GM19324 (cell line): ENCODE results near the gene MBOAT2.
"Not testable (repeated sequence)": the region's sequence is repeated elsewhere in the genome, so short reads cannot be mapped to it uniquely, and the experiment has no call there.

Experiments used
- ATAC-seq: cut with Tn5 transposase; IDR thresholded peaks from one replicate; pipeline ENCODE4 v1.9.1; 2021; ENCODE audit warnings: mild to moderate bottlenecking, moderate library complexity; ENCODE audit not compliant: unreplicated experiment, low FRiP score

The MBOAT2 gene

DNA sequence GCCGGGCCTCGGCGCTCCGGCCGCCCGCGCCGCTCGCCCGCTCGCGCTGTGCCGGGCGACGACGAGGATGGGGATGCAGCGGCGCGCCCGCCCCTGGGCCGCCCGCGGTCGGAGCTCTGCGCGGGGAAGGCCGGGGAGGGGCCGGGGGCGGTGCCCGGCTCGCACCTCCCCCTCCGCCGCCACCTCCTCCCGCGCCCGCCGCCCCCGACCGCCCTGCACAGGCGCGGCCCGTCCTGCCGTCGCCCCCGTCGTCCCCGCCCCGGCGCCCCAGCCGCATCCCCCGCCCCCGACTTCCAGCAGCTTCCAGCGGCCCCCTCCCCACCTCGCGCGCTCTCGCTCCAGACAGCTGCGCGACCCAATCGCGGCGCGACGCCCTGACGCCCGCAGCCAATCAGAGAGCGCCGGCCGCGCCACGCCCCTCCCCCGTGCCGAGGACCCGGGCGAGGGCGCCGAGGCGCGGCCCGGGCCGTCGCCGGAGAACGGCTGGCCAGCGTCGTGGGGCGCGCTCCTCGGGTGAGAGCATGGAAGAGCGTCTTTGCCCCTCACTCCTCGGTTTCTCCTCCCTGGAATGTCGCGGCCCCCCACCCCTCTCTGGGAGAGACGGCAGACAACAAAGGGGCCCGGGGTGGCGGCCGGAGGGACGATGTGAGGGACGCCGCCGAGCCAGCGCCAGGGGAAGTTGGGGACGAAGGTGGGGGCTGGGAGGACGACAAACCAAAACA, at the start of gene MBOAT2:
Gene MBOAT2 (minus strand): TSS at position 69 of the 722 bp plus-strand sequence. CDS start 70 bp downstream, outside the sequence.
- ATAC-seq = peak; percentile 91

- no peak for ATAC-seq
These were observed 49.5 kb upstream of the MBOAT2 start for GRCh38 chr2:9052821-9053533.

- ATAC-seq = not testable (repeated sequence)
These were observed 48.0 kb upstream of the MBOAT2 start for GRCh38 chr2:9051451-9051850.

GRCh38 chr2:9050122-9050809, 46.8 kb upstream of the MBOAT2 start:
- ATAC-seq = no peak

DNA sequence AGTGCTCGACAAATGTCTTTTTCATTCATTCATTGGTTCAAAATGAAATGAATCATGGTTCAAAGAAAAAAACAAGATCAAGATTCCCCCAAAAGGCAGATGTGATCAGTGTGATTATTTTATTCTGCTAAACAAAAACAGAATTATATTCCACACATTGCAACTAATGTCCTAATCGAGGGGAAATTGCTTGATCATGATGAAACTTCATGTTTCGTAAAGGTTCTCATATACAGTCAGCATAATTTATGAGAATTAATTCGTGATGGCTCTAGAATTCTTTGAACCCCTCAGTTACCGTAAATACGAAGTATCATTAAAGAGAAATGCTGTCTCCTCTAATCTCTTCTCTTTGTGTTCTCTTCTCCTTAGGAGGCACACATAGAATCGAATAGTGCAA, 42.1 kb upstream of the MBOAT2 start:
- no peak for ATAC-seq

DNA sequence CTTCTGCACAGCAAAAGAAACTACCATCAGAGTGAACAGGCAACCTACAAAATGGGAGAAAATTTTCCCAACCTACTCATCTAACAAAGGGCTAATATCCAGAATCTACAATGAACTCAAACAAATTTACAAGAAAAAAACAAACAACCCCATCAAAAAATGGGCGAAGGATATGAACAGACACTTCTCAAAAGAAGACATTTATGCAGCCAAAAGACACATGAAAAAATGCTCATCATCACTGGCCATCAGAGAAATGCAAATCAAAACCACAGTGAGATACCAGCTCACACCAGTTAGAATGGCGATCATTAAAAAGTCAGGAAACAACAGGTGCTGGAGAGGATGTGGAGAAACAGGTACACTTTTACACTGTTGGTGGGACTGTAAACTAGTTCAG, 40.0 kb upstream of the MBOAT2 start:
- not testable (repeated sequence) for ATAC-seq

DNA sequence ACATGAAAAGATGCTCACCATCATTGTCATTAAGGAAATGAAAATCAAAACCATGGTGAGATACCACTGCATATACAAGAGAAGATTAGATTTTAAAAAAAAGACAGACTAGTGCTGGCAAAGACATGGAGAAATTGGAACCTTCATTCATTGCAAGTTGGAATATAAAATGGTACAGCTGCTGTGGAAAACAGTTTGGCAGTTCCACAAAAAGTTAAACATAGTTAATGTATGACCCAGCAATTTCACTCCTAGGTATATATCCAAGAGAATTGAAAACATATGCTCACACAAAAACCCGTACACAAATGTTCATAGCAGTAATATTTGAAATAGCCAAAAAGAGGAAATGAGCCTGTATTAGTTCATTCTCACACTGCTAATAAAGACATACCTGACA, 33.7 kb upstream of the MBOAT2 start:
- no peak for ATAC-seq

- ATAC-seq = no peak
These were observed 30.1 kb upstream of the MBOAT2 start for GRCh38 chr2:9033385-9034168.

DNA sequence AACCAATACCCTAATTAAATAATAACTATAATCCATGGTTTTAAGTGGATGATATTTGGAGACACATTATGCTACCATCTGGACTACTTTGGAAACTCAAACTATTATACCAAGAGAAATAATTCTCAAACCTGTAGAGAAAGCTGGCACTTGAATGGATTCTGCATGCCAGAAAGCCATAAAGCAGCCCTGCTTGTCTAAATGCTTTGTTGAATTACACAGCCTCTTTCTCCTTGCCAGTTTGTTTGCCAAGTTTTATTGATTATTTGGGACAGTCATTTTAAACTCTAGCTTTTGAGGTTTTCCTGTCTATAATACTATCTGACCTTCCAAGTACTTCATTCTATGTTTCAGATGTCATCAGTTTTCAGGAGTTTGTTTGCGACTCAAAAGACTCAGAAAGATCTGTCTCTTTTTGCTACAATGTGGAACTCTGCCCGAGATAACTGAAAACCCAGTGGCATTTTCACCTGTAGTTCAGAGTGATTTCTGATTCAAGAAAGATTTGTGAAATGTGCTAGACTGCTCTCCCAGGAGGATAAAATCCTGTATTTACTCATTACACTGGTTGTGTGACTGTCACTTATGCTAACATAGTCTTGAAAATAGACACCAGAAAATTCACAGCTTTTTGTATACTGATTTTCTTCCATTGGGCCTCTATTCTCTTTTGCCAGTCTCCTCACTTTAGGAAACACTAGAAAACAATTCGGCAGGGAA, 29.2 kb upstream of the MBOAT2 start:
- ATAC-seq = no peak

GRCh38 chr2:9032121-9032520, 28.6 kb upstream of the MBOAT2 start:
- no peak for ATAC-seq

- ATAC-seq = no peak
These were observed 27.8 kb upstream of the MBOAT2 start for GRCh38 chr2:9031246-9031645.

- no peak for ATAC-seq
These were observed 27.4 kb upstream of the MBOAT2 start for GRCh38 chr2:9030841-9031240.

GRCh38 chr2:9030190-9030589, 26.7 kb upstream of the MBOAT2 start:
- ATAC-seq = no peak

- no peak for ATAC-seq
These were observed 26.2 kb upstream of the MBOAT2 start for GRCh38 chr2:9029721-9030120.

GRCh38 chr2:9027884-9028283, 24.4 kb upstream of the MBOAT2 start:
- no peak for ATAC-seq

DNA sequence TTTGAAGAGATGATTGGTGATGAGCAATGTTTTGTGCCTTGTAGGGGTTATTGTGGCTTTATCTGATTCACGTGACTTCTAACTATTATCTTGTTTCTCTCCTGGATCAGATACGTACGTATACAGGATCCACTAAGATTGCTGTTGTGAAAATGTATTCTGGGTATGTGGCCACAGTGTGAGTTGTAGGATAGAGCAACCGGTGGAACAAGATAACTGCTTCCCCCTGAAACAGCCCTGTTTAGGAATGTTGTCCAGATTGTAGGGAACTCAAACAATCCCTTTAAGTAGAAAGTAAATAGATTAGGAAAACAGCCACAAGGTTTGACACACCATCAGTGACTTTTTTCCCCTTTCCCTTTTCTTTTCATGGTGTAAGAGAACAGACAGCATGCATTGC, 22.3 kb upstream of the MBOAT2 start:
- ATAC-seq = no peak

DNA sequence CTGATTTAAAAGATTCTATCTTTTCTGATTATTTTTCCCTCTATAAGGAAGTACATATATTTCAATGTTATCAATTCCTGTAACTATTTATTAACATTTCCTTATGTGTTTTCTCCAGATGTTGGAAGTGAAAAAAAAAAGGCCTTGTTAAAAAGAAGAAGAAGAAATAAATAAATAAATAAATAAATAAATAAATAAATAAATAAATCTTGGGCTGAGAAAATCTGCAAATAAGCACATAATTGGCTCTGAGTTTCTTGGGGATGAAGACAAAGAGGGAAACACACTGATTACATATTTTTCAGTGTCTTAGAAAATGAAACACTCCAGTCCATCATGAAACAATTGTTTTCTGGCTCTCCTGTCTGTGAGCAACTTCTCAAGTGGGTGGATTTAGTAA, 21.1 kb upstream of the MBOAT2 start:
- no peak for ATAC-seq

DNA sequence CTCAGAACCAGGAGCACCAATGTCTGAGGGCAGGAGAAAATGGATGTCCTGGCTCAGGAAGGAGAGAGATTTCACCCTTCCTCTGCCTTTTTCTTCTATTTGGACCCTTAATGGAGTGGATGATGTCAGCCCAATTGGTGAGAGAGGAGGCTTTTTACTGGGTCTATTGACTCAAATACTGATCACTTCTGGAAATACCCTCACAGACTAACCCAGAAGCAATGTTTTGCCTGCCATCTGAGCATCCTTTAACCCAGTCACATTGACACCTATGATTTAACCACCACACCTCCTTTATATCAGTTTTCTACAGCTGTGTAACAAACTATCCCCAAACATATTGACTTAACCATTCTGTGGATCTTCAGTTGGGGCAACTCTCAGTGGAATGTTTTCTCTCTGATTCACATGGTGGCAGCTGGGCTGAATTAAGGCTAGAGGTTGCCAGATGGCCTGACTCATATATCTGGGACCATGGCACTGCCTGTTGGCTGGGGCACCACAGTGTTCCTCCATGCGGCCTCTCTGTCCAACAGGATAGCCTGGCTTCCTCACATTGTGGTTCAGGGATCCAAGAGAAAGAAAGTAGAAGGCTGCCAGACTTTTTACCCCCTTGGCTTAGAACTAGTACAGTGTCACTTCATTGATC, 18.2 kb upstream of the MBOAT2 start:
- ATAC-seq = no peak

- ATAC-seq = no peak
These were observed 16.8 kb upstream of the MBOAT2 start for GRCh38 chr2:9020267-9020666.

DNA sequence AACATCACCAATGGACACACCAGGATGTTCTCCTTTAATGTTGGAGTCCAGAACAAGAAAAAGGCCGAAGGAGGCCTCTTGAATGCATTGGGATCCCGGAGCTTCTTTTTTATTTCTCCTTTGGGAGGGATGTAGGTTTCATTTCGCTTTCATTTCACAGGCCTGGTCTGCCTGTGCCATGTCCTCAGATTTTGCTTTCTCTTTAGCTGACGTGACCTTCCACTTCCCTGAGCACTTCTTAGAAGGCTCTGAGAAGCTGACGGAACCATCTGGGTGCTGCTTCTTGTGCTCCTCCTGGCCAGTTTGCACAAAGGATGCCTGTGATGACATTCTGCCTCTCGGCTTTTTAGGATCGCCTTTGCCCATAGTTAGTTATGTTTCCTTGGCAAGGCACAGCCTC, 15.1 kb upstream of the MBOAT2 start:
- no peak for ATAC-seq
